ENCODE measurements around the gene FAM78B.

- TF ChIP-seq, protein P1, sequence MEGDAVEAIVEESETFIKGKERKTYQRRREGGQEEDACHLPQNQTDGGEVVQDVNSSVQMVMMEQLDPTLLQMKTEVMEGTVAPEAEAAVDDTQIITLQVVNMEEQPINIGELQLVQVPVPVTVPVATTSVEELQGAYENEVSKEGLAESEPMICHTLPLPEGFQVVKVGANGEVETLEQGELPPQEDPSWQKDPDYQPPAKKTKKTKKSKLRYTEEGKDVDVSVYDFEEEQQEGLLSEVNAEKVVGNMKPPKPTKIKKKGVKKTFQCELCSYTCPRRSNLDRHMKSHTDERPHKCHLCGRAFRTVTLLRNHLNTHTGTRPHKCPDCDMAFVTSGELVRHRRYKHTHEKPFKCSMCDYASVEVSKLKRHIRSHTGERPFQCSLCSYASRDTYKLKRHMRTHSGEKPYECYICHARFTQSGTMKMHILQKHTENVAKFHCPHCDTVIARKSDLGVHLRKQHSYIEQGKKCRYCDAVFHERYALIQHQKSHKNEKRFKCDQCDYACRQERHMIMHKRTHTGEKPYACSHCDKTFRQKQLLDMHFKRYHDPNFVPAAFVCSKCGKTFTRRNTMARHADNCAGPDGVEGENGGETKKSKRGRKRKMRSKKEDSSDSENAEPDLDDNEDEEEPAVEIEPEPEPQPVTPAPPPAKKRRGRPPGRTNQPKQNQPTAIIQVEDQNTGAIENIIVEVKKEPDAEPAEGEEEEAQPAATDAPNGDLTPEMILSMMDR (IDR thresholded peaks at IDR 0.05; ENCODE audit: extremely low read depth in 1 of 2, insufficient read depth in 1 of 2, low read depth in 1 of 2, low read length in 2 of 2): no peak
- TF ChIP-seq JUN (IDR thresholded peaks at IDR 0.05; ENCODE audit: borderline replicate concordance, insufficient read depth, insufficient read length, low read depth) (no peak), POLR2A (IDR thresholded peaks at IDR 0.05; ENCODE audit: low read depth, low read length) (no peak), POLR2AphosphoS5 (IDR thresholded peaks at IDR 0.05; ENCODE audit: insufficient read depth, low read depth, low read length) (no peak), EZH2 (IDR thresholded peaks at IDR 0.05; ENCODE audit: borderline replicate concordance, low read depth, low read length, severe bottlenecking) (no peak)
These were observed 78.2 kb downstream of the FAM78B start for GRCh38 chr1:166088572-166088955.
